Ascending aorta (tissue), 2 donors: Measurements from ENCODE around the gene SSBP2. TPM values are rescaled to one million over a fixed set of nuclear protein-coding genes. Genes with fewer than 3 reads are reported as not detected.

Source experiments
- DNase-seq, 2 donors: peaks; one replicate each; pipeline ENCODE4 v3.0.0-alpha.2; 2019; ENCODE audit warnings: low spot score in 2 of 2
- H3K27ac ChIP-seq, 2 donors: fragments of 200-600 bp; sonication (generic); one replicate each; pipeline ENCODE4 v1.5.1; 2016 to 2017; ENCODE audit warnings: mild to moderate bottlenecking in 1 of 2
- H3K27me3 ChIP-seq: fragments of 200-600 bp; sonication (generic); one replicate; pipeline ENCODE4 v1.5.1; 2017
- H3K36me3 ChIP-seq, 2 donors: fragments of 200-600 bp; sonication (generic); one replicate each; pipeline ENCODE4 v1.5.1; 2016
- H3K4me1 ChIP-seq, 2 donors: fragments of 200-600 bp; sonication (generic); one replicate each; pipeline ENCODE4 v1.5.1; 2016 to 2017; ENCODE audit warnings: mild to moderate bottlenecking in 1 of 2
- H3K4me3 ChIP-seq, 2 donors: fragments of 200-600 bp; sonication (generic); one replicate each; pipeline ENCODE4 v1.5.1; 2016 to 2017; ENCODE audit warnings: mild to moderate bottlenecking in 1 of 2
- H3K9me3 ChIP-seq, 2 donors: fragments of 200-600 bp; sonication (generic); one replicate each; pipeline ENCODE4 v1.5.1; 2016
- CTCF ChIP-seq, 3 experiments: fragments of 200-600 bp in 2 of 3; fragments of 450-650 bp in 1 of 3; sonication (generic) in 2 of 3; IDR thresholded peaks; one replicate each; pipeline ENCODE4 v1.5.1; 2016 to 2019; ENCODE audit warnings: antibody characterized with exemption in 3 of 3, mild to moderate bottlenecking in 1 of 3, moderate library complexity in 1 of 3
- intact Hi-C: fragments of 100-400 bp; cut with DNase I; formaldehyde crosslinking; loops from one replicate; pipeline ENCODE4 v1.15.1; 2023
- total RNA-seq: library from RNA; depleted of rRNA; stranded (reverse); fragments of >200 nt; gene quantifications from one replicate; pipeline ENCODE4 v1.1.0, GENCODE V29; 2016

Gene SSBP2
- total RNA-seq, 1 donor from 2014 or later: 22.4 TPM

GRCh38 chr5:81579262-81579924 lies 171.5 kb downstream of the SSBP2 start:
- Histone ChIP-seq H3K27me3 (no peaks in the 10 kb centered on the region), H3K36me3 (no peaks in the 10 kb centered on the region), H3K9me3 (no peaks in the 10 kb centered on the region), H3K4me3 (no peak overlapping the region), H3K27ac (no peak overlapping the region), H3K4me1 (no peaks in the 10 kb centered on the region)
- TF ChIP-seq CTCF (IDR thresholded peaks at IDR 0.05): no peak
- DNase-seq: no peak
- intact Hi-C loops: no loop called here

GRCh38 chr5:81577091-81577490 lies 173.8 kb downstream of the SSBP2 start:
- TF ChIP-seq CTCF (IDR thresholded peaks at IDR 0.05): no peak
- no peaks in the 10 kb centered on the region for H3K27me3 ChIP-seq
- intact Hi-C loops: no loop called here
- H3K36me3 ChIP-seq: peaks cover 0 to 4% of the 10 kb centered on the region in 2 donors
- H3K4me3 ChIP-seq: no peak overlapping the region
- DNase-seq: no peak
- no peaks in the 10 kb centered on the region for H3K9me3 ChIP-seq
- peaks cover 0 to under 1% of the 10 kb centered on the region in 2 donors for H3K4me1 ChIP-seq
- no peak overlapping the region for H3K27ac ChIP-seq

- no peaks in the 10 kb centered on the region for H3K9me3 ChIP-seq
- peaks cover 0 to 7% of the 10 kb centered on the region in 2 donors for H3K4me1 ChIP-seq
- no peaks in the 10 kb centered on the region for H3K27me3 ChIP-seq
- intact Hi-C loops: no loop called here
- no peak overlapping the region for H3K4me3 ChIP-seq
- no peak for TF ChIP-seq CTCF (IDR thresholded peaks at IDR 0.05)
- no peak overlapping the region for H3K27ac ChIP-seq
- no peak for DNase-seq
- H3K36me3 ChIP-seq: peaks cover 0 to 4% of the 10 kb centered on the region in 2 donors
Observed at GRCh38 chr5:81575924-81576323, 175.0 kb downstream of the SSBP2 start.

- Histone ChIP-seq H3K4me3 (no peak overlapping the region), H3K27ac (no peak overlapping the region), H3K9me3 (peaks cover 0 to 2% of the 10 kb centered on the region in 2 donors), H3K4me1 (peaks cover 0 to 7% of the 10 kb centered on the region in 2 donors), H3K36me3 (peaks cover 0 to 6% of the 10 kb centered on the region in 2 donors), H3K27me3 (no peaks in the 10 kb centered on the region)
- intact Hi-C loops: no loop called here
- DNase-seq: no peak
- TF ChIP-seq CTCF (IDR thresholded peaks at IDR 0.05): no peak
Observed at GRCh38 chr5:81572201-81572600, 178.7 kb downstream of the SSBP2 start.

- Histone ChIP-seq H3K27ac (no peak overlapping the region), H3K4me1 (peaks cover 3 to 4% of the 10 kb centered on the region in 2 donors), H3K9me3 (no peaks in the 10 kb centered on the region), H3K27me3 (no peaks in the 10 kb centered on the region), H3K4me3 (no peak overlapping the region), H3K36me3 (no peaks in the 10 kb centered on the region)
- no peak for TF ChIP-seq CTCF (IDR thresholded peaks at IDR 0.05)
- intact Hi-C loops: no loop called here
- DNase-seq: no peak
Observed at GRCh38 chr5:81558188-81558587, 192.7 kb downstream of the SSBP2 start.
